Adrenal gland (tissue), 5 donors: ENCODE measurements around the gene CRB1.

Experiments used
- POLR2A ChIP-seq, 2 donors: fragments of 450-650 bp; IDR thresholded peaks; one replicate each; pipeline ENCODE4 v1.6.1; 2017; ENCODE audit warnings: antibody characterized with exemption in 2 of 2, mild to moderate bottlenecking in 2 of 2, moderate library complexity in 1 of 2
- TF ChIP-seq, protein P1 (sequence below), 6 experiments: fragments of 450-650 bp in 4 of 6; fragments of 200-600 bp in 2 of 6; sonication (generic) in 1 of 6; IDR thresholded peaks; 1 replicate in 5 of 6; 2 replicates in 1 of 6; pipeline versions ENCODE4 v1.5.1 to v1.8.0; 2016 to 2021; ENCODE audit warnings: antibody characterized with exemption in 6 of 6, mild to moderate bottlenecking in 2 of 6, moderate library complexity in 1 of 6
- donor health status: DM: no; HTN: no; CAD: no.

GRCh38 chr1:197339106-197340060 is 71.3 kb downstream of the CRB1 start:
- TF ChIP-seq, protein P1, sequence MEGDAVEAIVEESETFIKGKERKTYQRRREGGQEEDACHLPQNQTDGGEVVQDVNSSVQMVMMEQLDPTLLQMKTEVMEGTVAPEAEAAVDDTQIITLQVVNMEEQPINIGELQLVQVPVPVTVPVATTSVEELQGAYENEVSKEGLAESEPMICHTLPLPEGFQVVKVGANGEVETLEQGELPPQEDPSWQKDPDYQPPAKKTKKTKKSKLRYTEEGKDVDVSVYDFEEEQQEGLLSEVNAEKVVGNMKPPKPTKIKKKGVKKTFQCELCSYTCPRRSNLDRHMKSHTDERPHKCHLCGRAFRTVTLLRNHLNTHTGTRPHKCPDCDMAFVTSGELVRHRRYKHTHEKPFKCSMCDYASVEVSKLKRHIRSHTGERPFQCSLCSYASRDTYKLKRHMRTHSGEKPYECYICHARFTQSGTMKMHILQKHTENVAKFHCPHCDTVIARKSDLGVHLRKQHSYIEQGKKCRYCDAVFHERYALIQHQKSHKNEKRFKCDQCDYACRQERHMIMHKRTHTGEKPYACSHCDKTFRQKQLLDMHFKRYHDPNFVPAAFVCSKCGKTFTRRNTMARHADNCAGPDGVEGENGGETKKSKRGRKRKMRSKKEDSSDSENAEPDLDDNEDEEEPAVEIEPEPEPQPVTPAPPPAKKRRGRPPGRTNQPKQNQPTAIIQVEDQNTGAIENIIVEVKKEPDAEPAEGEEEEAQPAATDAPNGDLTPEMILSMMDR (IDR thresholded peaks at IDR 0.05): no peak
- no peak for TF ChIP-seq POLR2A (IDR thresholded peaks at IDR 0.05)
